ENCODE results near the gene PSMA2.

- no peak for TF ChIP-seq POLR2A (IDR thresholded peaks at IDR 0.05)
- TF ChIP-seq, protein P1, sequence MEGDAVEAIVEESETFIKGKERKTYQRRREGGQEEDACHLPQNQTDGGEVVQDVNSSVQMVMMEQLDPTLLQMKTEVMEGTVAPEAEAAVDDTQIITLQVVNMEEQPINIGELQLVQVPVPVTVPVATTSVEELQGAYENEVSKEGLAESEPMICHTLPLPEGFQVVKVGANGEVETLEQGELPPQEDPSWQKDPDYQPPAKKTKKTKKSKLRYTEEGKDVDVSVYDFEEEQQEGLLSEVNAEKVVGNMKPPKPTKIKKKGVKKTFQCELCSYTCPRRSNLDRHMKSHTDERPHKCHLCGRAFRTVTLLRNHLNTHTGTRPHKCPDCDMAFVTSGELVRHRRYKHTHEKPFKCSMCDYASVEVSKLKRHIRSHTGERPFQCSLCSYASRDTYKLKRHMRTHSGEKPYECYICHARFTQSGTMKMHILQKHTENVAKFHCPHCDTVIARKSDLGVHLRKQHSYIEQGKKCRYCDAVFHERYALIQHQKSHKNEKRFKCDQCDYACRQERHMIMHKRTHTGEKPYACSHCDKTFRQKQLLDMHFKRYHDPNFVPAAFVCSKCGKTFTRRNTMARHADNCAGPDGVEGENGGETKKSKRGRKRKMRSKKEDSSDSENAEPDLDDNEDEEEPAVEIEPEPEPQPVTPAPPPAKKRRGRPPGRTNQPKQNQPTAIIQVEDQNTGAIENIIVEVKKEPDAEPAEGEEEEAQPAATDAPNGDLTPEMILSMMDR (IDR thresholded peaks at IDR 0.05): no peak
Observed at GRCh38 chr7:42980514-42980913, 48.5 kb upstream of the PSMA2 start.

Data from breast epithelium (tissue), 3 donors.